Mammary epithelial cell (primary cell): ENCODE data around the gene A2M.

Experiments used
- EZH2 ChIP-seq: IDR thresholded peaks from 2 replicates; pipeline ENCODE4 v1.6.1; 2012; ENCODE audit warnings: low read length, inconsistent platforms, borderline replicate concordance
- TF ChIP-seq, protein P1 (sequence below), 2 donors: IDR thresholded peaks in 1 of 2; conservative IDR thresholded peaks in 1 of 2; 2 replicates each; pipeline ENCODE4 v1.5.1; 2011 to 2012; ENCODE audit warnings: inconsistent platforms in 2 of 2, low read length in 2 of 2, mild to moderate bottlenecking in 2 of 2, control low read depth in 1 of 2, low read depth in 1 of 2; ENCODE audit not compliant: insufficient read depth in 1 of 2; ENCODE audit errors: extremely low read depth in 1 of 2

DNA sequence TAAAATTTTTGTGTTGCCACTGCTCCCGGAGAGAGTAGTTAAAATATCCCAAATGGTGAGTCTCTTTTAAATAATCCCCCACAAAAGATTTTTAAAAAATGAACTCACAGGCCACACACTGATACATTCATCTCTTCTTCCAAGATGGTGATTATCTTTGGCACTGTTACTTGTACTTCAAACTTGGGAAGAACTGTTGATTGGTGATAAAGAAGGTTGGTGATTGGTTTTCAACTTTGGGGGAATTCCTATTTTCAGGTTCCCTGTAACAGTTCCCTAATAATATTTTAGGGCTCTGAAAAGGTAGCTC lies 6.6 kb downstream of the A2M start:
- TF ChIP-seq, protein P1, sequence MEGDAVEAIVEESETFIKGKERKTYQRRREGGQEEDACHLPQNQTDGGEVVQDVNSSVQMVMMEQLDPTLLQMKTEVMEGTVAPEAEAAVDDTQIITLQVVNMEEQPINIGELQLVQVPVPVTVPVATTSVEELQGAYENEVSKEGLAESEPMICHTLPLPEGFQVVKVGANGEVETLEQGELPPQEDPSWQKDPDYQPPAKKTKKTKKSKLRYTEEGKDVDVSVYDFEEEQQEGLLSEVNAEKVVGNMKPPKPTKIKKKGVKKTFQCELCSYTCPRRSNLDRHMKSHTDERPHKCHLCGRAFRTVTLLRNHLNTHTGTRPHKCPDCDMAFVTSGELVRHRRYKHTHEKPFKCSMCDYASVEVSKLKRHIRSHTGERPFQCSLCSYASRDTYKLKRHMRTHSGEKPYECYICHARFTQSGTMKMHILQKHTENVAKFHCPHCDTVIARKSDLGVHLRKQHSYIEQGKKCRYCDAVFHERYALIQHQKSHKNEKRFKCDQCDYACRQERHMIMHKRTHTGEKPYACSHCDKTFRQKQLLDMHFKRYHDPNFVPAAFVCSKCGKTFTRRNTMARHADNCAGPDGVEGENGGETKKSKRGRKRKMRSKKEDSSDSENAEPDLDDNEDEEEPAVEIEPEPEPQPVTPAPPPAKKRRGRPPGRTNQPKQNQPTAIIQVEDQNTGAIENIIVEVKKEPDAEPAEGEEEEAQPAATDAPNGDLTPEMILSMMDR (conservative IDR thresholded peaks at IDR 0.05 in 1 of 2, IDR thresholded peaks at IDR 0.05 in 1 of 2; ENCODE audit: extremely low read depth in 1 of 2, insufficient read depth in 1 of 2, low read depth in 1 of 2, low read length in 2 of 2): no peak
- no peak for TF ChIP-seq EZH2
